ENCODE results near the gene RGS8.

- TF ChIP-seq CBX2 (IDR thresholded peaks at IDR 0.05; ENCODE audit: borderline replicate concordance, low read depth) (no peak), POLR2A (IDR thresholded peaks at IDR 0.05; ENCODE audit: low read length) (no peak), CTCF (IDR thresholded peaks at IDR 0.05) (no peak), RAD21 (conservative IDR thresholded peaks at IDR 0.05 in 1 of 2, IDR thresholded peaks at IDR 0.05 in 1 of 2) (no peak), JUNB (IDR thresholded peaks at IDR 0.05) (no peak), ZC3H11A (IDR thresholded peaks at IDR 0.05) (no peak), CBX8 (IDR thresholded peaks at IDR 0.05) (no peak), SREBF2 (IDR thresholded peaks at IDR 0.05) (no peak), FOSL2 (IDR thresholded peaks at IDR 0.05) (no peak), FOSL2 (CRISPR knock-in tag; IDR thresholded peaks at IDR 0.05) (no peak), ZNF302 (CRISPR knock-in tag; IDR thresholded peaks at IDR 0.05) (no peak), CEBPB (IDR thresholded peaks at IDR 0.05) (no peak), MYC (IDR thresholded peaks at IDR 0.05; ENCODE audit: borderline replicate concordance, low read length) (no peak)
These were observed 39.8 kb upstream of the RGS8 start for GRCh38 chr1:182724215-182724614.
